ENCODE results near the gene ZBTB45. TPM values are rescaled to one million over a fixed set of nuclear protein-coding genes. Genes with fewer than 3 reads are reported as not detected.
"Not testable (repeated sequence)": the region's sequence is repeated elsewhere in the genome, so short reads cannot be mapped to it uniquely, and the experiment has no call there.

Gene ZBTB45
- total RNA-seq, 1 donor from 2014 or later, result 3.7 TPM

DNA sequence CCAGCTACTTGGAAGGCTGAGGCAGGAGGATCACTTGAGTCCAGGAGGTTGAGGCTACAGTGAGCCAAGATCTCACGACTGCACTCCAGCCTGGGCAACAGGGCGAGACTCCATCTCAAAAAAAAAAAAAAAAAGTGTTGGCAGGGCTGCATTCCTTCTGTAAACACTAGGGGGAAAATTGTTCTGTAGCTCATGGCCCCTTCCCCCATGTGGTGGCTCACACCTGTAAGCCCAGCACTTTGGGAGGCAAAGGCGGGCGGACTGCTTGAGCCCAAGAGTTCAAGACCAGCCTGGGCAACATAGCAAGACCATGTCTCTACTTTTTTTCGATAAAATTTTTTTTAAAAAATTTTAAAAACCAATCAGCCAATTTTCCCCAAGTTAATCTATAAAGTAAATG, 35.3 kb downstream of the ZBTB45 start:
- H3K9ac ChIP-seq (ENCODE audit: low read depth in 1 of 3, low read length in 3 of 3); H3K4me3 ChIP-seq (ENCODE audit: low read length in 3 of 3); H3K4me1 ChIP-seq (ENCODE audit: control insufficient read depth in 3 of 3, insufficient read depth in 3 of 3, low read length in 3 of 3); H3K9me3 ChIP-seq (ENCODE audit: control insufficient read depth in 3 of 3, low read length in 3 of 3); H3K27ac ChIP-seq (ENCODE audit: low read depth, low read length); H3K27me3 ChIP-seq (ENCODE audit: control insufficient read depth in 3 of 3, insufficient read depth in 3 of 3, low read length in 3 of 3): not testable (repeated sequence)
- peaks cover 10 to 13% (median 11%) of the 10 kb centered on the region in 3 donors for H3K36me3 ChIP-seq (ENCODE audit: control insufficient read depth in 3 of 3, insufficient read depth in 3 of 3, low read length in 3 of 3)

DNA sequence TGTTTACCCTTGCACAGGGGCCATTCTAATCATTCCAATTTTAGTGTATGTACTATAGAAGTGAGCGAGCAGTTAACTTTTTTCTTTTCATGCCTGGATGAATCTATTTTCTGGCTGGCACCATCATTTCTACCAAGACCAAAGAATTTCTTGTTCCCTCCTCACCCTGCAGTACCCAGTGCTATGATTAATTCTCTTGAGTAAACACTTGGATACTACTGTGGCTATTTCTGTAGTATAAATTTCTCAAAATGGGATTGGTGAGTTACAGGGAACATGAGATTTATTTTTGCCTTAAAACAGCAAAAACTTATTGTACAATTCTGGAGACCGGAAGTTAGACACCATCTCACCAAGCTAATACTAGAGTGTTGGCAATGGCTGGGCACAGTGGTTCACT, 35.8 kb downstream of the ZBTB45 start:
- Histone ChIP-seq H3K36me3 (ENCODE audit: control insufficient read depth in 3 of 3, insufficient read depth in 3 of 3, low read length in 3 of 3) (peaks cover 15 to 16% (median 15%) of the 10 kb centered on the region in 3 donors), H3K4me3 (ENCODE audit: low read length in 3 of 3) (no peak overlapping the region), H3K27ac (ENCODE audit: low read depth, low read length) (no peak overlapping the region), H3K27me3 (ENCODE audit: control insufficient read depth in 3 of 3, insufficient read depth in 3 of 3, low read length in 3 of 3) (no peaks in the 10 kb centered on the region), H3K9me3 (ENCODE audit: control insufficient read depth in 3 of 3, low read length in 3 of 3) (no peaks in the 10 kb centered on the region), H3K9ac (ENCODE audit: low read depth in 1 of 3, low read length in 3 of 3) (no peak overlapping the region), H3K4me1 (ENCODE audit: control insufficient read depth in 3 of 3, insufficient read depth in 3 of 3, low read length in 3 of 3) (no peaks in the 10 kb centered on the region)

DNA sequence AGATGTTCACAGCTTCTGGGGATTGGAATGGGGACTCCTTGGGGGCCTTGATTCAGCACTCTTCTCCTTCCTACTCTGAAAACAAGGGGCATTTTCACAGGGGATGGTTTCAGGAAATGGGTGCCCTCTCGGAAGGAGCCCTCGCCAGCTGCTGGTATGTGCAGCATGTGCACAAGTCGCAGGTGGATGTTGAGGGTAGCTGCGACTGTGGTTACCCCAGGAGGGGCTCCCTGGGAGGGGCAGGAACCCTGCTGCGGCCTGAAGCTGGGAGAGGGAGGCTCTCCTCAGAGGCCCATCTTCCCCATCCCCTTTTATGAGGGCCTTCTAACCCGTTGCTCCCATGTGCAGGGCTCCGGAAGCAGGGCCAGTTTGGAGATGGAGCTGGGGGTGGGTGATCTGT, 37.2 kb downstream of the ZBTB45 start:
- H3K27ac ChIP-seq (ENCODE audit: low read depth, low read length), result no peak overlapping the region
- no peaks in the 10 kb centered on the region for H3K9me3 ChIP-seq (ENCODE audit: control insufficient read depth in 3 of 3, low read length in 3 of 3)
- no peaks in the 10 kb centered on the region for H3K27me3 ChIP-seq (ENCODE audit: control insufficient read depth in 3 of 3, insufficient read depth in 3 of 3, low read length in 3 of 3)
- H3K4me1 ChIP-seq (ENCODE audit: control insufficient read depth in 3 of 3, insufficient read depth in 3 of 3, low read length in 3 of 3), result peaks cover 0 to 7% (median under 1%) of the 10 kb centered on the region in 3 donors
- H3K36me3 ChIP-seq (ENCODE audit: control insufficient read depth in 3 of 3, insufficient read depth in 3 of 3, low read length in 3 of 3), result peaks cover 16 to 21% (median 21%) of the 10 kb centered on the region in 3 donors
- no peak overlapping the region for H3K4me3 ChIP-seq (ENCODE audit: low read length in 3 of 3)
- no peak overlapping the region for H3K9ac ChIP-seq (ENCODE audit: low read depth in 1 of 3, low read length in 3 of 3)

DNA sequence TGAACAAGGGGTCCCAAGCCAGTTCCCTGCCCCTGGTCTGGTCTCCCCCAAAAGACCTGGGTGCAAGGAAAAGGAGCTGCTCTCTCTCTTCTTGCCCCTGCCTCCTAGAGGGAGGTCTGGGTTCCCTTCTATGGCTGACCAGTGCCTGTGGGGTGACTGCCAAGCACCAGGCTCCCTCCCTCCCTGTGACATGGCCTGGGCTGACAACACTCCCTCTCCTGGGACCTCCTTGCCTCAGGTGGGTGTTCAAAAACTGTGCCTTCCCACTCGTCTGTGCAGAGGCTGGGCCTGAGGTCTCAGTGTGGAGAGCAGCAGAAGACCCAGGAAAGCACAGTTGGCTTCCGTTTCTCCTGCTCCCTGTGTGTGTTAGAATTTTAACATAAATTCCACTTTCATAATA, 38.8 kb downstream of the ZBTB45 start:
- H3K9me3 ChIP-seq (ENCODE audit: control insufficient read depth in 3 of 3, low read length in 3 of 3), result no peaks in the 10 kb centered on the region
- H3K4me3 ChIP-seq (ENCODE audit: low read length in 3 of 3), result no peak overlapping the region
- H3K27me3 ChIP-seq (ENCODE audit: control insufficient read depth in 3 of 3, insufficient read depth in 3 of 3, low read length in 3 of 3), result no peaks in the 10 kb centered on the region
- H3K4me1 ChIP-seq (ENCODE audit: control insufficient read depth in 3 of 3, insufficient read depth in 3 of 3, low read length in 3 of 3), result peaks cover 8 to 22% (median 12%) of the 10 kb centered on the region in 3 donors
- no peak overlapping the region for H3K9ac ChIP-seq (ENCODE audit: low read depth in 1 of 3, low read length in 3 of 3)
- H3K27ac ChIP-seq (ENCODE audit: low read depth, low read length), result no peak overlapping the region
- H3K36me3 ChIP-seq (ENCODE audit: control insufficient read depth in 3 of 3, insufficient read depth in 3 of 3, low read length in 3 of 3), result peaks cover 16 to 21% (median 21%) of the 10 kb centered on the region in 3 donors

DNA sequence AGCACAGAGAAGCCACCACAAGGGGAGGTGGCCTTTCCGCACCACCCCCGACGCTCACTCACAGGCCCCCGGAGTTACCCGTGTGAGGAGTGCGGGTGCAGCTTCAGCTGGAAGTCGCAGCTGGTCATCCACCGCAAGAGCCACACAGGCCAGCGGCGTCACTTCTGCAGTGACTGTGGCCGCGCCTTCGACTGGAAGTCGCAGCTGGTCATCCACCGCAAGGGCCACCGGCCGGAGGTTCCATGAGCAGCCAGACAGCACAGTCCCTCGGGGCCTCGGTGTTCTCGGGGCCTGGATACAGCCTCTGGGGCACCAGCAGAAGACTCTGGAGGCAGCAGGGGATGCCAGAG, 39.2 kb downstream of the ZBTB45 start:
- Histone ChIP-seq H3K4me3 (ENCODE audit: low read length in 3 of 3) (no peak overlapping the region), H3K4me1 (ENCODE audit: control insufficient read depth in 3 of 3, insufficient read depth in 3 of 3, low read length in 3 of 3) (peaks cover 9 to 25% (median 12%) of the 10 kb centered on the region in 3 donors), H3K27ac (ENCODE audit: low read depth, low read length) (no peak overlapping the region), H3K27me3 (ENCODE audit: control insufficient read depth in 3 of 3, insufficient read depth in 3 of 3, low read length in 3 of 3) (no peaks in the 10 kb centered on the region), H3K9me3 (ENCODE audit: control insufficient read depth in 3 of 3, low read length in 3 of 3) (no peaks in the 10 kb centered on the region), H3K36me3 (ENCODE audit: control insufficient read depth in 3 of 3, insufficient read depth in 3 of 3, low read length in 3 of 3) (peaks cover 16 to 21% (median 21%) of the 10 kb centered on the region in 3 donors), H3K9ac (ENCODE audit: low read depth in 1 of 3, low read length in 3 of 3) (no peak overlapping the region)

DNA sequence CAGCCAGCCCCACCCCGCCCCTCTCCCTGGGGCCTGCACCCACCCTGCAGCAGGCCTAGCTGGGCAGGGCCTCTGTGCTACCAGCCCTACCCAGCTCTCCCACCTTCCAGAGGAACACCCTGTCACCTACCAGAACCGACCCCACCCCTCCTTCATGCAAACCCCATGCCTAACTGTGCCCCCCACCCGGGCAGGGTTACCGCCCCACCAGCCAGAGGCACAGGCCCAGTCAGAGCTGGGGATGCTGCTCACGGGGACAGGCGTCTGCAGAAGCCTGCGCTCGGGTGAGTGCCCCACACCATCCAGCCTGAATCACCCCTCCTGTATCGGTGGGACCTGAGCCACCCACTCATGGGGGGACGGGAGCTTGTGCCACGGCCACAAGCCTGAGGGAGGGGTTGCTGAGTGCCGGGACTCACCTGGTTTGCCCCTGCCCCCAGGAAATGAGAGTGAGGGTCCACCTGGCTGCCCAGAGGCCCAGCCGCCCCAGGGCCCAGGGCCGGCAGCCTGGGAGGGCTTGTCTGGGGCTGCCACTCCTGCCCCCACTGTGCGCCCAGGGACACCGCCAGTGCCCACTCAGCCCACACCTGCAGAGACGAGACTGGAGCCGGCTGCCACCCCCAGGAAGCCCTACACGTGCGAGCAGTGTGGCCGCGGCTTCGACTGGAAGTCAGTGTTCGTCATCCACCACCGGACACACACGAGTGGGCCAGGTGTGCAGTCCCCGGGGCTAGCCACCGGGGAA, 39.7 kb downstream of the ZBTB45 start:
- Histone ChIP-seq H3K36me3 (ENCODE audit: control insufficient read depth in 3 of 3, insufficient read depth in 3 of 3, low read length in 3 of 3) (peaks cover 16 to 21% (median 21%) of the 10 kb centered on the region in 3 donors), H3K27ac (ENCODE audit: low read depth, low read length) (no peak overlapping the region), H3K9me3 (ENCODE audit: control insufficient read depth in 3 of 3, low read length in 3 of 3) (no peaks in the 10 kb centered on the region), H3K27me3 (ENCODE audit: control insufficient read depth in 3 of 3, insufficient read depth in 3 of 3, low read length in 3 of 3) (no peaks in the 10 kb centered on the region), H3K9ac (ENCODE audit: low read depth in 1 of 3, low read length in 3 of 3) (no peak overlapping the region), H3K4me1 (ENCODE audit: control insufficient read depth in 3 of 3, insufficient read depth in 3 of 3, low read length in 3 of 3) (peaks cover 14 to 31% (median 16%) of the 10 kb centered on the region in 3 donors), H3K4me3 (ENCODE audit: low read length in 3 of 3) (no peak overlapping the region)

DNA sequence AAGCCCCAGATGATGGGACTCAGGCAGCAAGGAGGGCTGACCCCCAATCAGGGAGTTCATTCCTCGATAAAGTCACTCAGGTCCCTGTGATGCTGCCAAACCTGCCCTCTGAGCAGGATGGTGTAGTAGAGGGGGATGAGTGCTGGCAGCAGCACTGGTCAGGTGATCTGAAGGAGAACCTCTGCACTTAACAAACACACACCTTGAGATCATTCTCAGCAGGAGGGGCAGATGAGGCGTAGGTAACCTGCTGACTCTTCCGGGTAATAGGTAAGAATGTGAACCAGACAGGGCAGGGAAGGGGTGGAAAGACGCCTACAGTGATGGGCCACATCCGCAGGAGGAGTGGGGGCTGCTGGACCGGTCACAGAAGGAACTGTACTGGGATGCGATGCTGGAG, 40.3 kb downstream of the ZBTB45 start:
- Histone ChIP-seq H3K9ac (ENCODE audit: low read depth in 1 of 3, low read length in 3 of 3) (no peak overlapping the region), H3K9me3 (ENCODE audit: control insufficient read depth in 3 of 3, low read length in 3 of 3) (no peaks in the 10 kb centered on the region), H3K4me1 (ENCODE audit: control insufficient read depth in 3 of 3, insufficient read depth in 3 of 3, low read length in 3 of 3) (peaks cover 18 to 37% (median 19%) of the 10 kb centered on the region in 3 donors), H3K36me3 (ENCODE audit: control insufficient read depth in 3 of 3, insufficient read depth in 3 of 3, low read length in 3 of 3) (peaks cover 16 to 21% (median 21%) of the 10 kb centered on the region in 3 donors), H3K27me3 (ENCODE audit: control insufficient read depth in 3 of 3, insufficient read depth in 3 of 3, low read length in 3 of 3) (no peaks in the 10 kb centered on the region), H3K4me3 (ENCODE audit: low read length in 3 of 3) (no peak overlapping the region), H3K27ac (ENCODE audit: low read depth, low read length) (no peak overlapping the region)

DNA sequence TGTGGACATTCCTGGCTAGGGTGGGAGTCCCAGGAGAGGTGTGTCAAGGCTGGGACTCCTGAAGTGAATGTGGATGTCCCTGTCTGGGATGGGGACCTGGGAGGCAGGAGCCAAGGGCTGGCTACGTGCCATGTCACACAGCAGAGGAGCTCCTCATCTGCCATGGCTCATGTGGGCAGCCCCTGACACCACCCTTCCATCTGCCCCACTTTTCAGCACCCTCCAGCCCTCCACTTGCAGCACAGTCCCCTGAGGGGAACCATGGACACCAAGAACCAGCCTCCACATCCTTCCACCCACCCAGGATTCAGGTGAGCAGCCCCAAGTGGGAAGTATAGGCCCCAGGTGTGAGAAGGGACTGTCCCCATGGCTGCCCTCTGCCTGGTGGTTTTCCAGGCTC, 41.7 kb downstream of the ZBTB45 start:
- Histone ChIP-seq H3K4me1 (ENCODE audit: control insufficient read depth in 3 of 3, insufficient read depth in 3 of 3, low read length in 3 of 3) (peaks cover 18 to 37% (median 19%) of the 10 kb centered on the region in 3 donors), H3K27ac (ENCODE audit: low read depth, low read length) (no peak overlapping the region), H3K27me3 (ENCODE audit: control insufficient read depth in 3 of 3, insufficient read depth in 3 of 3, low read length in 3 of 3) (no peaks in the 10 kb centered on the region), H3K36me3 (ENCODE audit: control insufficient read depth in 3 of 3, insufficient read depth in 3 of 3, low read length in 3 of 3) (peaks cover 19 to 25% (median 24%) of the 10 kb centered on the region in 3 donors), H3K9me3 (ENCODE audit: control insufficient read depth in 3 of 3, low read length in 3 of 3) (no peaks in the 10 kb centered on the region), H3K9ac (ENCODE audit: low read depth in 1 of 3, low read length in 3 of 3) (no peak overlapping the region), H3K4me3 (ENCODE audit: low read length in 3 of 3) (no peak overlapping the region)

DNA sequence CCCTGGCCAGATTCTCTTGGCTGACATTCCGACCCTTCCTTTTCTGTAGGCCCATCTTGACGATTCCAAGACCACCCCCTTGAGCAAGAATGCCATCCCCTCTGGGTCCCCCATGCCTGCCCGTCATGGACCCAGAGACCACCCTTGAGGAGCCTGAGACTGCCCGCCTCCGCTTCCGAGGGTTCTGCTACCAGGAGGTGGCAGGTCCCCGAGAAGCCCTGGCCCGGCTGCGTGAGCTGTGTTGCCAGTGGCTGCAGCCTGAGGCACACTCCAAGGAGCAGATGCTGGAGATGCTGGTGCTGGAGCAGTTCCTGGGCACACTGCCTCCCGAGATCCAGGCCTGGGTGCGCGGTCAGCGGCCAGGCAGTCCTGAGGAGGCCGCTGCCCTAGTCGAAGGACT, 42.5 kb downstream of the ZBTB45 start:
- no peaks in the 10 kb centered on the region for H3K9me3 ChIP-seq (ENCODE audit: control insufficient read depth in 3 of 3, low read length in 3 of 3)
- peak overlapping the region; percentile 86 to 92 (median 91) for H3K4me3 ChIP-seq (ENCODE audit: low read length in 3 of 3)
- no peaks in the 10 kb centered on the region for H3K27me3 ChIP-seq (ENCODE audit: control insufficient read depth in 3 of 3, insufficient read depth in 3 of 3, low read length in 3 of 3)
- peak overlapping the region; percentile 88 for H3K27ac ChIP-seq (ENCODE audit: low read depth, low read length)
- peak overlapping the region; percentile 61 to 89 (median 85) for H3K9ac ChIP-seq (ENCODE audit: low read depth in 1 of 3, low read length in 3 of 3)
- peaks cover 18 to 37% (median 19%) of the 10 kb centered on the region in 3 donors for H3K4me1 ChIP-seq (ENCODE audit: control insufficient read depth in 3 of 3, insufficient read depth in 3 of 3, low read length in 3 of 3)
- H3K36me3 ChIP-seq (ENCODE audit: control insufficient read depth in 3 of 3, insufficient read depth in 3 of 3, low read length in 3 of 3), result peaks cover 26 to 32% (median 31%) of the 10 kb centered on the region in 3 donors

DNA sequence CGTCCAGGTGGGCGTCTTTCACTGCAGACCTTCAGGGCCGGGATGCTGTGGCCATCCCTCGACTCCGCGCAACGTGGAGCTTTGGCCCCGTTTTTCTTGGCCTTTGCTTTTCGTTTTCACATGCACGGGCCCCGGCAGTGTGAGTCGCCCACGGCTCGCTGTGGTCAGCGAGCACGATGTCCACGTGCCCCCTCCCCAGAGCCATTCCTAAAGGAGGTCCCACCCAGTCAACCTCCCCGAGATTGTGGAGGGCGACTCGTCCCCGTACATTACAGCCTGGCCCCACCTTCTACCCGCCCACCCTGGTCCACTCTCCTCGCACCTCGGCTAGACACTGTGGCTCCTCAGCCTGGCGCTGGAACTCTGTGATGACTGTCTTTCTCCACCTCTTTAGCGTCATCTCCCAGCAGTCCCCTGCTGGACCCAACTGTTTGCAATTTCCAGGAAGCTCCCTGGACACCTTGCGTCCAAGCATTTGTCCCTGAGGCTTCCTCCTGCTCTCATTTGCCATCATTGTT, 43.1 kb downstream of the ZBTB45 start:
- peak overlapping the region; percentile 88 for H3K27ac ChIP-seq (ENCODE audit: low read depth, low read length)
- peak overlapping the region; percentile 84 to 89 (median 85) for H3K9ac ChIP-seq (ENCODE audit: low read depth in 1 of 3, low read length in 3 of 3)
- H3K27me3 ChIP-seq (ENCODE audit: control insufficient read depth in 3 of 3, insufficient read depth in 3 of 3, low read length in 3 of 3), result no peaks in the 10 kb centered on the region
- no peaks in the 10 kb centered on the region for H3K9me3 ChIP-seq (ENCODE audit: control insufficient read depth in 3 of 3, low read length in 3 of 3)
- H3K36me3 ChIP-seq (ENCODE audit: control insufficient read depth in 3 of 3, insufficient read depth in 3 of 3, low read length in 3 of 3), result peaks cover 29 to 37% (median 36%) of the 10 kb centered on the region in 3 donors
- H3K4me3 ChIP-seq (ENCODE audit: low read length in 3 of 3), result peak overlapping the region; percentile 86 to 92 (median 91)
- H3K4me1 ChIP-seq (ENCODE audit: control insufficient read depth in 3 of 3, insufficient read depth in 3 of 3, low read length in 3 of 3), result peaks cover 18 to 37% (median 19%) of the 10 kb centered on the region in 3 donors

Measured in skeletal muscle tissue (tissue), 4 donors.